ENCODE results near the gene GOPC.
A peak's percentile ranks its signal among the peaks of the same experiment; 100 is the strongest.
"Not testable (repeated sequence)": the region's sequence is repeated elsewhere in the genome, so short reads cannot be mapped to it uniquely, and the experiment has no call there.

The GOPC gene

GRCh38 chr6:117602151-117602898 lies at the start of gene GOPC:
Gene GOPC (minus strand): TSS chr6:117602511. CDS start chr6:117602288, 223 bp downstream.
- Histone ChIP-seq H3F3A (ENCODE audit: low read depth) (no peaks in the 10 kb centered on the region), H3K79me2 (ENCODE audit: insufficient read depth, low read length) (peaks cover 49% of the 10 kb centered on the region), H3K4me2 (ENCODE audit: low read depth, low read length, poor library complexity, severe bottlenecking) (peak within 1 kb of the TSS; percentile 91), H3K9me2 (replicated peaks; ENCODE audit: low read depth, low read length) (no peaks in the 10 kb centered on the region), H3K36me3 (ENCODE audit: insufficient read depth, low read length) (peaks cover 4% of the 10 kb centered on the region), H3K9me3 (ENCODE audit: insufficient read depth, low read depth, low read length) (peaks cover 5% of the 10 kb centered on the region; the same call in 1 of the 2 replicates), H3K9ac (ENCODE audit: low read depth, low read length, poor library complexity, severe bottlenecking) (peak within 1 kb of the TSS; percentile 96), H2AFZ (ENCODE audit: low read length) (peak within 1 kb of the TSS; percentile 96), H3K4me1 (ENCODE audit: insufficient read depth, low read length, poor library complexity, severe bottlenecking) (peaks cover 18% of the 10 kb centered on the region), H3K4me3 (ENCODE audit: low read length, poor library complexity, severe bottlenecking) (peak within 1 kb of the TSS; percentile 95), H4K20me1 (ENCODE audit: insufficient read depth, low read length, poor library complexity, severe bottlenecking) (peaks cover 44% of the 10 kb centered on the region), H3K27me3 (ENCODE audit: insufficient read depth, low read length, poor library complexity, severe bottlenecking) (no peaks in the 10 kb centered on the region)
- no peak for TF ChIP-seq EZH2phosphoT487 (IDR thresholded peaks at IDR 0.05; ENCODE audit: borderline replicate concordance)
- TF ChIP-seq, protein P1, sequence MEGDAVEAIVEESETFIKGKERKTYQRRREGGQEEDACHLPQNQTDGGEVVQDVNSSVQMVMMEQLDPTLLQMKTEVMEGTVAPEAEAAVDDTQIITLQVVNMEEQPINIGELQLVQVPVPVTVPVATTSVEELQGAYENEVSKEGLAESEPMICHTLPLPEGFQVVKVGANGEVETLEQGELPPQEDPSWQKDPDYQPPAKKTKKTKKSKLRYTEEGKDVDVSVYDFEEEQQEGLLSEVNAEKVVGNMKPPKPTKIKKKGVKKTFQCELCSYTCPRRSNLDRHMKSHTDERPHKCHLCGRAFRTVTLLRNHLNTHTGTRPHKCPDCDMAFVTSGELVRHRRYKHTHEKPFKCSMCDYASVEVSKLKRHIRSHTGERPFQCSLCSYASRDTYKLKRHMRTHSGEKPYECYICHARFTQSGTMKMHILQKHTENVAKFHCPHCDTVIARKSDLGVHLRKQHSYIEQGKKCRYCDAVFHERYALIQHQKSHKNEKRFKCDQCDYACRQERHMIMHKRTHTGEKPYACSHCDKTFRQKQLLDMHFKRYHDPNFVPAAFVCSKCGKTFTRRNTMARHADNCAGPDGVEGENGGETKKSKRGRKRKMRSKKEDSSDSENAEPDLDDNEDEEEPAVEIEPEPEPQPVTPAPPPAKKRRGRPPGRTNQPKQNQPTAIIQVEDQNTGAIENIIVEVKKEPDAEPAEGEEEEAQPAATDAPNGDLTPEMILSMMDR (conservative IDR thresholded peaks at IDR 0.05; ENCODE audit: low read length): peak; percentile 39

- not testable (repeated sequence) for H3K27me3 ChIP-seq (ENCODE audit: insufficient read depth, low read length, poor library complexity, severe bottlenecking); H3K9me2 ChIP-seq (replicated peaks; ENCODE audit: low read depth, low read length); H3K9ac ChIP-seq (ENCODE audit: low read depth, low read length, poor library complexity, severe bottlenecking); H4K20me1 ChIP-seq (ENCODE audit: insufficient read depth, low read length, poor library complexity, severe bottlenecking); H3F3A ChIP-seq (ENCODE audit: low read depth); H3K4me1 ChIP-seq (ENCODE audit: insufficient read depth, low read length, poor library complexity, severe bottlenecking); H3K4me2 ChIP-seq (ENCODE audit: low read depth, low read length, poor library complexity, severe bottlenecking); H3K4me3 ChIP-seq (ENCODE audit: low read length, poor library complexity, severe bottlenecking); H3K79me2 ChIP-seq (ENCODE audit: insufficient read depth, low read length); H2AFZ ChIP-seq (ENCODE audit: low read length); H3K9me3 ChIP-seq (ENCODE audit: insufficient read depth, low read depth, low read length); H3K36me3 ChIP-seq (ENCODE audit: insufficient read depth, low read length)
Measured at GRCh38 chr6:117651984-117652383, 49.7 kb upstream of the GOPC start.

DNA sequence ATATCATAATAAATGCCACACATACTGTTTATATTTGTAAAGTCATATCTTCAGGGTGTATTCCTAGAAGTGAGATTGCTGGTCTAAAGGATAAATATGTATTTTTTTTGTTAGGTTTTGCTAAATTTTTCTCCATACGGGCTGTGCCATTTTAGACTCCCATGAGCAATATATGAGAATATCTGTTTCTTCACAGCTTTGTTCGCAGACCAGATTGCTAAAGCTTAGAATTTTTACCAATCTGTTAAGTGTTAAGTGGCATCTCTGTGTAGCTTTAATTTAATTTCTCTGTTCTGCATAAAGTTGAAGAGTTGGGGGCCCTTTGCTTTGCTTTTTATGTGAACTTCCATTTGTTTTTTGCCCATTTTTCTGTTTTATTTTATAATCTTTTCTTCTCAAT lies 40.7 kb upstream of the GOPC start:
- Histone ChIP-seq H3K9ac (ENCODE audit: low read depth, low read length, poor library complexity, severe bottlenecking) (no peak overlapping the region), H2AFZ (ENCODE audit: low read length) (no peak overlapping the region), H3F3A (ENCODE audit: low read depth) (no peaks in the 10 kb centered on the region), H4K20me1 (ENCODE audit: insufficient read depth, low read length, poor library complexity, severe bottlenecking) (no peaks in the 10 kb centered on the region), H3K36me3 (ENCODE audit: insufficient read depth, low read length) (no peaks in the 10 kb centered on the region), H3K27me3 (ENCODE audit: insufficient read depth, low read length, poor library complexity, severe bottlenecking) (no peaks in the 10 kb centered on the region), H3K79me2 (ENCODE audit: insufficient read depth, low read length) (no peaks in the 10 kb centered on the region), H3K4me3 (ENCODE audit: low read length, poor library complexity, severe bottlenecking) (no peak overlapping the region), H3K4me2 (ENCODE audit: low read depth, low read length, poor library complexity, severe bottlenecking) (no peak overlapping the region), H3K9me2 (replicated peaks; ENCODE audit: low read depth, low read length) (no peaks in the 10 kb centered on the region), H3K4me1 (ENCODE audit: insufficient read depth, low read length, poor library complexity, severe bottlenecking) (no peaks in the 10 kb centered on the region), H3K9me3 (ENCODE audit: insufficient read depth, low read depth, low read length) (0 out of 2 replicates have a peak, but pooled peaks cover 3% of the 10 kb centered on the region)
- no peak for TF ChIP-seq EZH2phosphoT487 (IDR thresholded peaks at IDR 0.05; ENCODE audit: borderline replicate concordance)
- TF ChIP-seq, protein P1 (conservative IDR thresholded peaks at IDR 0.05; ENCODE audit: low read length): no peak

- Histone ChIP-seq H3K27me3 (ENCODE audit: insufficient read depth, low read length, poor library complexity, severe bottlenecking) (no peaks in the 10 kb centered on the region), H3K9ac (ENCODE audit: low read depth, low read length, poor library complexity, severe bottlenecking) (no peak overlapping the region), H3K4me2 (ENCODE audit: low read depth, low read length, poor library complexity, severe bottlenecking) (no peak overlapping the region), H3K4me1 (ENCODE audit: insufficient read depth, low read length, poor library complexity, severe bottlenecking) (no peaks in the 10 kb centered on the region), H2AFZ (ENCODE audit: low read length) (no peak overlapping the region), H3K36me3 (ENCODE audit: insufficient read depth, low read length) (no peaks in the 10 kb centered on the region), H3F3A (ENCODE audit: low read depth) (no peaks in the 10 kb centered on the region), H3K79me2 (ENCODE audit: insufficient read depth, low read length) (no peaks in the 10 kb centered on the region), H3K9me2 (replicated peaks; ENCODE audit: low read depth, low read length) (no peaks in the 10 kb centered on the region), H4K20me1 (ENCODE audit: insufficient read depth, low read length, poor library complexity, severe bottlenecking) (no peaks in the 10 kb centered on the region), H3K4me3 (ENCODE audit: low read length, poor library complexity, severe bottlenecking) (no peak overlapping the region), H3K9me3 (ENCODE audit: insufficient read depth, low read depth, low read length) (0 out of 2 replicates have a peak, but pooled peaks cover 3% of the 10 kb centered on the region)
- TF ChIP-seq, protein P1 (conservative IDR thresholded peaks at IDR 0.05; ENCODE audit: low read length): no peak
- no peak for TF ChIP-seq EZH2phosphoT487 (IDR thresholded peaks at IDR 0.05; ENCODE audit: borderline replicate concordance)
Measured at GRCh38 chr6:117637770-117638169, 35.5 kb upstream of the GOPC start.
